Measurements from ENCODE around the gene IFNGR2.
"Not testable (repeated sequence)": the region's sequence is repeated elsewhere in the genome, so short reads cannot be mapped to it uniquely, and the experiment has no call there.

IFNGR2 gene

GRCh38 chr21:33403786-33404585 is 773 bp downstream of the IFNGR2 start:
- peak; percentile 21 for DNase-seq

- DNase-seq, result no peak
These were observed 3.3 kb downstream of the IFNGR2 start for GRCh38 chr21:33406493-33406892.

- DNase-seq, result no peak
These were observed 8.8 kb downstream of the IFNGR2 start for GRCh38 chr21:33411949-33412430.

GRCh38 chr21:33412439-33412831 is 9.2 kb downstream of the IFNGR2 start:
- not testable (repeated sequence) for DNase-seq

GRCh38 chr21:33412832-33413519 is 9.8 kb downstream of the IFNGR2 start:
- peak; percentile 35 for DNase-seq

GRCh38 chr21:33414068-33414467 is 10.9 kb downstream of the IFNGR2 start:
- no peak for DNase-seq

- no peak for DNase-seq
These were observed 11.7 kb downstream of the IFNGR2 start for GRCh38 chr21:33414926-33415325.

- no peak for DNase-seq
These were observed 15.5 kb downstream of the IFNGR2 start for GRCh38 chr21:33418691-33419090.

- no peak for DNase-seq
These were observed 16.4 kb downstream of the IFNGR2 start for GRCh38 chr21:33419538-33420123.

- no peak for DNase-seq
These were observed 18.6 kb downstream of the IFNGR2 start for GRCh38 chr21:33421713-33422393.

- no peak for DNase-seq
These were observed 21.0 kb downstream of the IFNGR2 start for GRCh38 chr21:33424214-33424613.

GRCh38 chr21:33425825-33426224 is 22.6 kb downstream of the IFNGR2 start:
- no peak for DNase-seq

GRCh38 chr21:33427051-33427450 is 23.8 kb downstream of the IFNGR2 start:
- no peak for DNase-seq

- no peak for DNase-seq
These were observed 25.5 kb downstream of the IFNGR2 start for GRCh38 chr21:33428669-33429068.

- DNase-seq, result no peak
These were observed 27.6 kb downstream of the IFNGR2 start for GRCh38 chr21:33430858-33431257.

GRCh38 chr21:33432496-33432895 is 29.3 kb downstream of the IFNGR2 start:
- DNase-seq, result no peak

GRCh38 chr21:33433001-33433400 is 29.8 kb downstream of the IFNGR2 start:
- DNase-seq, result no peak

GRCh38 chr21:33433425-33434114 is 30.4 kb downstream of the IFNGR2 start:
- no peak for DNase-seq

- no peak for DNase-seq
These were observed 31.7 kb downstream of the IFNGR2 start for GRCh38 chr21:33434770-33435360.

GRCh38 chr21:33437140-33437539 is 33.9 kb downstream of the IFNGR2 start:
- no peak for DNase-seq

GRCh38 chr21:33441489-33442477 is 38.6 kb downstream of the IFNGR2 start:
- peak; percentile 42 for DNase-seq
